HS-27A (cell line): Measurements from ENCODE around the gene COL5A2.

Source experiments
- DNase-seq: peaks from one replicate; pipeline ENCODE4 v3.0.0-alpha.2; 2012; ENCODE audit warnings: low read depth, missing footprints

COL5A2 gene

DNA sequence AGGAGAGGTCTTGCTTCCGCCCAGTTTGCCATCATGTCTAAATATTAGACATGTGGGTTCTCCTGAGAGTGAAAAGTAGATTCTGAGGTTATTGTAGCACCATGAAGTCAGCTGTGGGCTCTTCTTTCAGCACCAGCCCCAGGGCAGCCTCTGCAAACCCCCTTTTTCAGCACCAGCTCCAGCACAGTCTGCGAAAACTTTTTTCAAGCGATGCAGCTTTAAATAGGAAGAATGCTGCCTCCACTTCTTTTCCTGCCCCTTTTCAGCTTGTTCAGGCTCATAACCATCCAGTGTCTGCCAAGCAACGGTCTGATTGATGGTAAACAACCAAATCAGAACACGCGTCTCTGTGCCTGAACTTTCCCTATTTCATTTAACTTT is at the start of gene COL5A2:
COL5A2 (minus strand) TSS at position 192 of the 381 bp plus-strand sequence; CDS start at position 35, 157 bp downstream.
- peak; percentile 48 for DNase-seq

DNA sequence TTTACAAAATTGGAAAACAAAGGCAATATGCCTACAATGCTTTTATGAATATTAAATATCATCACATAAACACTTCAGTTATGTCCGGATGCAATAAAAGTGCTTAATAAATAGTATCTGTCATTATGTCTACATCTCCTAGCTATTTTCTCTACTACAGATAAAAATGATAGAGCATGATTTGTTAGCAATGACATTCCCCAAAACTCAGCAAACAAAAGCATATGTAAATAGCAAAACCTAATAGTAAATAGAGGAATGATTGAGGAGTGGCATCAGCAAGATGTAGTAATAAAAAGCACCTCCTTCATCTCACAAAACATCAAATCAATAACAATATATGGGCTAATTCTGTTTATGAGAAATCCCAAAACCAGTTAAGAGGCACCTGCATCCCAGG is 46.5 kb upstream of the COL5A2 start:
- DNase-seq: no peak

DNA sequence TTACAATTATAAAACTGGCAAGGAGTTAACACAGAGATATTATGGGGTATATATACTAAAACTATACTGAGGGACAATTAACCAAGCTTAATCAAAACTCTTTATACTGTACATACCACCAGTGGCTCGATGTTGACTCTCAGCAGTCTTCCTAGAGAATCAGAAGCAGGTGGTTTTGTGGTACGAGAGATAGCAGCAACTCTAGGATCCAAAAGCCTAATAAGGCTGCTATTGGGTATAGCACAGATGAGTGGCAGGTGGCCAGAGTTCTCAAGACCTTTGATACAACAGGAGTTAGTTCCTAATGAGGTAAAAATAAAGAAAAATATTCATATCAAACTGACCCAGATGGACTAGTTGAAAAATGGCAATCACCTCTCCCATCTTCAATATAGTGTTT is 45.5 kb upstream of the COL5A2 start:
- DNase-seq: no peak

DNA sequence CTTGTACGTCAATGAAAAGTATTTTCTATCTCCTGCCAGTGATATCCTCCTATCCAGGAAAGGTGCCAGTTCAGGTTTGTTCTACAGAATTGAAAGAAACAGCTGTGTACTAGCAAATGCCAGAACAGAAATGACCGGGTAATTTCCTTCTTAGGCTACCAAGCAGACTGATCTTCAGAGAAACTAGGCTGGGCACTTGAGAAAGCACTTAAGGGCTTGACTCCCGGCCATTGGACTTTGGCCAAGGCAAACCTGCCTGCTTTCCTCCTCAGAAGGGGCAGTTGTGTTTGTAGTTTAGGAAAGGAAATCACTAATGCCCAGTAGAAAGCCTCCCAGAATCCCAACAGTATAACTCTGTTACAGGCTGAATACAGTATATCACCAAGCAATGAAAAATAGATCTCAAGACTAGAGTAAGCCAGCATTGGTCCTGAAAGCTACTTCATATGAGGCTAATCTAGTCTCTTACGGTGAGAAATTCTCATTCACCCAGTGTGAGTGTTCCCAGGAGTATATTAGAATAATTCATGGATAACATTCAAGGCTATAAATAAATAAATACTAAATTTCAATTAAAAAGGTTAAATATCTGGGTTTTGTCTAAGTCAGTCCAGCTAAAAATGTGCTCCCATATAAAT is 43.0 kb upstream of the COL5A2 start:
- no peak for DNase-seq

DNA sequence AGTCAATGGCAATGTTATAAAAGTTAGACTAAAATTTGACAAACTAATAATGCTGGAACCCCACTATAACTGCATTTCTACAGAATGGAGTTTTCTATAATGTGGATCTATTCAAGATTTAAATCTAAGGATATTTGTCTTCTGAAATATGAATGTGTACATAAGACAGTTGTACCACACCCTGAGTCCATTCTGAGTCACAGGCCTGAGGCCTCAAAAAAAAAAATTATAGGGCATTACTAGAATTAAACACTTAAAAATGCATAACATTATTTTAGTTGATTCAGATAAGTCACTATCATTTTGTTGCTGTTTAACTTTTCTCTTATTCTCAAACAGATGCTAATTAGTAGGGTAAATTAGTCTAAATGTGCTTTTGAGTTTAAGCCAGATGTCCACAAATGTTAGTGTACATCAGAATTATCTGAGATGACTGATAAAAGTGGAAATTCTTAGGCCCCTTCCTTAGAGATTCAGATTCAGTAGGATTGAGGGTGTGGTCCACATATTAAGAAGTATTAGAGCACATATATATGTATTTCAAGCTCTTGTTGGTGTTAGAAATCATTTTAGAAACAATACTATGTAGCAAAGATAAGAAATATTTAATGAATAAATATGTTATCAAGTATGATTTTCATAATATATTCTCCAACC is 42.4 kb upstream of the COL5A2 start:
- no peak for DNase-seq

DNA sequence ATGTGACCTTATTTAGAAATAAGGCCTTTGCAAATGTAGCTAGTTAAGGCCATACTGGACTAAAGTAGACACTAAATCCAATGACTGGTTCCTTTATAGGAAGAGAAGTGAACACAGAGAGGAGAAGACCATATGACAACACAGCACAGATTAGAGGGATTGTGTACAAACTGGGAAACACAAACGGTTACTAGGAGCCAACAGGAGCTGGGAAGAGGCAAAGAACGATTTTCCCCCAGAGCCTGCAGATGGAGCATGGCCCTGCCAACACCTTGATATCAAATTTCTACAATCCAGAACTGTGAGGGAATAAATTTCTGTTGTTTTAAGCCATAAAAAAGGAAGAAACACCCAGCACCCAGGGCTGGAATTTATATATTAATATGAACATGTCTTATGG is 38.7 kb upstream of the COL5A2 start:
- no peak for DNase-seq

DNA sequence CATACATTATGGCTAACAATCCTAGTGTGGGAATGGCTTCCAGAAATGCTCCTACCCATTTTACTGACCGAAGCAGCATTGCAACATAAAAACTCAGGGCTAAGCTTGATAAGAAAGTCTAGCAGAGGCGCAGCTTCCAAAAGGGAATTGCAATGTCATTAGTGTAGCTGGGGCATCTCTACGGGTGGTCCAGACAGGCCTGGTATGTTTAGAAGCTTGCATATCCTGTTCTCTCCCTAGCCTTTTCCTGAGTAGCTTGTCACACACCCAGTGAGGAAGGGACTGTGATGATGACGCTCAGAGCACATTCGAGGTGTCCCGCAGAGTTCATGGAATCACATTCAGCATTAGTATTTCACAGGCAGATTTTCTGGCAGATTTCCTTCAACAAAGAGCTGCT is 38.0 kb upstream of the COL5A2 start:
- DNase-seq: no peak

DNA sequence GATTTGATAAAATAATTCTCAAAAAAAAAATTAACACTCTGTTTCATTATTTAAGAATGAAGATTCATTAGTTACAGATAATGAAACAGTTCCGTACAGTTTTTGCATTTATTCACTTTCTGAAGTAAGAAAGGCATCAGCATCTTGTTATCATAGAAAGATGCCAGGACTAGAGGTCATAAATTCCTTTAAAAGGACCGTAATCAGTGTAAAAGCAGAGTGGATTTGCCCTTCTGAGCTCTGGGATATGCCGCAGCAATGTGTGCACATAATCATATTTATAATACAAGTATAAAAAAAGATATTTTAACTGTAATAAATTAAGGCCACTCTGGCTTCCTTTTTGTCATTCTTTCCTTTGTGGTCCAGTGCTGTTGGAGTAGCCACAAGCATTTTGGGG is 37.5 kb upstream of the COL5A2 start:
- DNase-seq: no peak

DNA sequence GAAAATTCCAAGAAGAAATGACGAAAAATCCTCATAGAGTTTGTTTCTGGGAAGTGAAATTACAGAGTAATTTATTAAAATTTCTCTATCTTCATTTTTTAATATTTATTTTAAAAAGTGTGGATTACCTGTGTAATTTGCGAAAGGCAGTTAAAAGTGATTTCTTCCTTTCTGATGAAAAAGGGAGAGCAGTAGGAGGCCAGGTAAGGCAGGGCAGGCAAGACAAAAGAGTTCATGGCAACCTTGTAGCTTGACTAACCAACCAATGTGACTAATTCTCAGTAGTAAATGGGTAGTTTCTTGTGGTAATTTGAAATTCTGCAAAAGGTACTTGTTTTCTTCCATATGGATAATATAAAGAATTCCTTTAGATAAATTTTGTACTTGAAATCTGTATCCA is 34.9 kb upstream of the COL5A2 start:
- no peak for DNase-seq

DNA sequence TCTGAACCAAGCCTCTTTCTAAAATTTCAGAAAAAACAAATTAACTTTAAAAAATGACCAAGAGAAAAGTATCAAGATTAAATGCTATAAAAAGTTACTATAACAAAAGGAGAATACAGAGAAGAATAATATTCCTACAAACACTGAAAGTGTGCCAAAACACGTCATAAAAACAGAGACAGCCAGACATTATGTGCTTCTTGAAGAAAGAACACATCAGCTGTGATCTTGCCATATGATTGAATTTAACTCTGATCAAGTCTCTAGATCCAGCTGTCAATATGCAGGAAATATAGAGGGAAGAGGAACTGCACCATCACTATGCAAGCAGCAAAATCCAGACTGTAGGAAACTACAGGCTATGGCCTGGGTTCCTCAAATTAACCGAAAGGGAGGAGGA is 33.7 kb upstream of the COL5A2 start:
- no peak for DNase-seq

DNA sequence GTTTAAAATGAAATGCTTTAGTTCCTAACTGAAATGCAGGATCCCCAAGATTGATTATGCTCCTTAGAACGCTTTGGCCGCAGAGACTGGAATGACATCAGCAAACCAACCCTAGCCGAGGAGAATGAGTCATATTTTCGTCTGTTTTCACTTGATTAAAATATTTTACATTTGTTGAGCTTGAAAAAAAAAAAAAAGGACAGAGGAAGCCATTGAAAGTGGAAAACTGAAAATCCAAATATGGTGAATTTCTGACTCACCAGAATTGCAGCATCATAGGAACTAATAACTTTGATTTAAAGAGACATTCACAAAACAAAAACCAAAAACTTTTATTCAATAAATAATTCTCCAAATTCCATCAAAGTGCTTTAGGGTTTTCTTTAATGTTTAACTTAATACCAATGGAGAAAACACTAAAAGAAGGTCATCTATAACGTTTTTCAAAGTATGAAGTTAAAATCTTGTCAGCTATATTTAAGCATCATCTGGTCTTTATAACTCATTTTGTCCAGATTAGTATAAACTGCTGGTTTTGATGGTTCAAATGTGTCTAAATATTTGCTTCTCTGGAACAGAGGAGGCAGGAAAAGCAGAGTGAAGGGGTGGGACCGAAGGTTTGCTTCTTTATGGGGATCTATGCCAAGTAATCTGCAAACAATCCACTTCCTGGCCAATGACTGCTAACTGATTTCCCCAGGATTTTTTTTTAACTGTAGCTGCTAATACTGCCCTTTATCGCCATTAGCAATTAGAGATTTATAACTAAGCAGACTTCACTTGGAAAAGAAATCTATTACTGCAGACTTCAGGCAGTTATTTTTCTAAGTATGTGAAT is 30.9 kb upstream of the COL5A2 start:
- DNase-seq: peak; percentile 71

DNA sequence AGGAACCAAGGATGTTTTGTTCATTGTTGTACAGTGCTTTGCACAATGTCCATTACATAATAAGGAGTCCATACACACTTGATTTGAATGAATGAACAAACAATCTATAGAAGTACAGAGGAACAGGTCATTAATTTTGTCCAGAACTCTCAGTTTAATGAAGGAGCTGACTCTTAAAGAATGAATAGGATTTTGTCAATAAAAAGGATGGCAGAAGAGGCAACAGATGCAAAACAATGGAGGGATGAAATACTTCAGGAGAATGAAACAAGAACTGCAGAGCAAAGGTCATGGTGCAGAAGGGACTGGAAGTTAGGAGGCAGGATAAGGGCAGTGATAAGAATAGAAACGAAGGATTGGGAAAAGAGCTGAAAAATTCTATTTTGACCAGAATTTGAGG is 28.7 kb upstream of the COL5A2 start:
- DNase-seq: no peak

DNA sequence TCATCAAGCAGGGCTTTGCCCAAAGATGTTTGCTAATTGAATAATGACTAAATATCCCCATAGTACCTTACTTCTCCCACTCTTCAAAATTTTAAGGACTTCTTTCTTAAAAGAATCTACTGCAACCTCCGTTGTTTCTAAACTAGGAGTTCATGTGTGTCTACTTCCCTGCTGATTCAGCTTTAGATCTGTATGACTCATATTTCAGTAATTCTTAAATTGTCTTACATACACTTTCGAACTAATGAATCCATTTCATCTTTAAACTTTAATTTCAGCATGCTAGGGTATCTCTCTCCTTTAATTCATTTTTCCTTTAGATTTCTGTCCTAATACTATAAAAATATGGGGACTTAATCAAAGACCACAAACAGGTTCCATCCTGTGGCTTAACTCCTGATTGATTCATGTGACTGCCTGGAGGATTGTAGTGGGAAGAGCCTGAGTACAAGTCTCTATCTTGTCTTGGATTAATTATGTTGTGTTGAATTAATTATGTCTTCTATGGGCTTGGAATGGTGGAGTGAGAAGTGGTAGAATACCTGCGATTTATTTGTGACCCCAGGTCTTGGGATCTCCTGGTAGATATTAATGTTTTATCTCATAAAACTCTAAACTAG is 24.9 kb upstream of the COL5A2 start:
- no peak for DNase-seq

DNA sequence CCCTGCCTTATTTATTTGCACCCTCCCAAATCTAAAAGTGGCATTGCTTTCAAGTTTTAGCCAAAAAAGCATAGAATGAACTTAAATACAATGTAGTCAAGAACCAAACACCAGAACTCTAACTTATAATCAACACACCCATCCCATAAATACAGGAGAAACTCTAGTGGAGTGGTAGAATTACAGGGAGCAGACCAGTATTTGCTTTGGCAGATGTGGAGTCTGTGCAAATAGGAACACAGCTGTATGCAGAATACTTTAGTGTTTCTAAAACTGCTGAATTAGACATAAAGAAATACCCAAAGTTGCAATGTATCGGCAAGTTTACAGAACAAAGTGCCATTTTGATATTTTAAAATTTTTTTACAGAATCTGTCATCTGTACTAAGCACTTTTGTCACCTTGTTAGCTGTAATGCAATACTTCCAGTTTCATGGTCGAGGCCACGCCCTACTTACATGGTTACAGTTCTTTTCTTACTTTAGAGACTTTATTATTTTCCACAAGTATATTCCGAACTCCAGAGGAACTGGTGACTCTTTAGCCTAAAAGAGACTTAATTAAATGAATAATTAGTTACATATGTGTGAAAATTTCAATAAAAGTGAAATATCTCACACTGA is 23.7 kb upstream of the COL5A2 start:
- DNase-seq: no peak

DNA sequence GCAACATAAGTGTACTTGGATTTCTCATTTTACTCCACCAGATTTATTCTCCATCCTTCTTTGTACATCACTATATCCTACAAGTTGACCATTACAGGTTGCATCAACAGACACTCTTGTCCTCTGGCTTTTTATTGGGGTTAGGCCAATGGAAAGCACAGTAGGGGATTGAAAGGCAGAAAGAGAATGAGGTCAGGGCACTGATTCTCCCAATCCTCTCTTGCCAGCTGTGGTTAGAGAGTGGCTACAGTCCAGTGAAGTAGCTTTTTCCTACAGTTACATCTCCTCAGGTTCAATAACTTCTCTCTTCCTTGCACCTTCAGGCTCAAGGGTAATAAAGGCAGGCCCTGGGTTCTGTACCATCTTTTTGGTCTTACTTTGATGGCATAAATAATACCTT is 20.2 kb upstream of the COL5A2 start:
- no peak for DNase-seq

DNA sequence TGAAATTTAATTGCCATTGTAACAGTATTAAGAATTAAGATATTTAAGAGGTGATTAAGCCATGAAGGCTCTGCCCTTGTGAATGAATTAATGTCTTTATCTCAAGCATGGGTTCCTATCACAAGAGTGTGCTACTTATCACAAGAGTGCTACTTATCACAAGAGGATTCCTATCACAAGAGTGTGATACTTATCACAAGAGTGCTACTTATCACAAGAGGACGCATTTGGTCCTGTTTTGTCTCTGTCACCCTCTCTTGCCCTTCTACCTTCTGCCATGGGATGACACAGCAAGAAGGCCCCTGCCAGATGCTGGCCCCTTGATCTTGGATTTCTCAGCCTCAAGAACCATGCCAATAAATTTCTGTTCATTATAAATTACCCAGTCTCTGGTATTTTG is 13.2 kb upstream of the COL5A2 start:
- DNase-seq: no peak

DNA sequence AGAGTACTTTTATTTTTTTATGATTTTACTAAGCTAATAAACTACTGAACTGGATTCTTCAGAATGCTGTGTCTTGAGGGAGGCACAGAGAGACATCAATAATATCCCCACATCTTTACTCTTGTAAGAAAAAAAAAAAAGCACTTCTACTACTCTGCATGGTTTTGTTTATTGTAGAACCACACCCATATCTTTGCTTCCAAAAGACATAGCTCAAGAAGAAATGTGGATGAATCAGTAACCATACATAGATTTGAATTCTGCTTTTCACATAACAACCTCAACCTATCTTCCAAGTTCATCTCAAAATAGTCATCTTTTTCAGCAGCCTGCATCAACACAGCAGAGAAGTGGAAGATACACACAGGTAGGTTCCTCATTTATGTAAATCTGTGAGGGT is 12.2 kb upstream of the COL5A2 start:
- DNase-seq: no peak

DNA sequence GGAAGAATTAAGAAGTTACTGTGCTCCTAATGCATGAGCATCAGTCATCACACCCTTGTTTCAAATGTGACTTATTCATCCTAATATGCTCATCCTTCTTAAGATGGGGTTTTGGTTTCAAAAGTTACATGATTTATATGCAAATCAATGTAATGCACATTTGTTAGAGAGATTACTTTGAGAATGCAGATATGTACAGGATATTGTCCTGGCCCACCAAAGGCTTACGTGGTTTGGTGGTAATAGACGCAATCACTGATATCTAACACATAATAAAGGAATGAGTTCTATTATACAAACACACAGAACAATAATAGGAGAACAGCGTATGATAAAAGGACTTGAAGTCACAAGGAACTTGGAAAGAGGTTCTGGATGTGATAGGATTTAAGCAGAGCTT is 11.1 kb upstream of the COL5A2 start:
- no peak for DNase-seq

DNA sequence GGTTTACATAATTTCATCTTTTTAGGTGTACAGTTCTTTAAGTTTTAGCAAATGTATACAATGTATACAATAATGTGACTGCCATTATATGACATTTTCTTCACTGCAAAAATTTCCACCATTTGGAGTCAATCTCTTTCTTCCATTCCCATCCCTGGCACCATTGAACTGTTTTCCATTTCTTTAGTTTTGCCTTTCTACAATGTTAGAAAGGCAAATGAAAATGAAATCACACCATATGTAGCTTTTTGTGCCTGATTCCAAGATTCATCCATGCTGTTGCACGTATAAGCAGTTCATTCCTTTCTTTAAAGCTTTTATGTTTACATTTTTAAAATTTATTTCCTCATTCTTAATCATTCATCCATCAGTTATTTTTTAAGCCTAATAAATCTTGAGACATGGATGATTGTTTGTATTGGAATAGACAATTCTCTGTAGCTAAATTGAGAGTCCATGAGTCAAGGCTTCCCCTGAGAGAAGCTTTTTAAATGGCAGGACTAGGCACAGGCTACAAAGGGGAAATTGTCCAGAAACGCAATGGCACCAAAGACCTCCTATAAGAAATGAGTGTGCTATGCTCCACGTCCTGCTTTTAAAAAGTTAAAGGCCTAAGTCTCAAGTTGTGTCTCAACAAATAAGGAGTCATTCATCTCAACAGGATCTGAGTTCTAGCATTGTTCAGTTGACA is 8.7 kb upstream of the COL5A2 start:
- no peak for DNase-seq

DNA sequence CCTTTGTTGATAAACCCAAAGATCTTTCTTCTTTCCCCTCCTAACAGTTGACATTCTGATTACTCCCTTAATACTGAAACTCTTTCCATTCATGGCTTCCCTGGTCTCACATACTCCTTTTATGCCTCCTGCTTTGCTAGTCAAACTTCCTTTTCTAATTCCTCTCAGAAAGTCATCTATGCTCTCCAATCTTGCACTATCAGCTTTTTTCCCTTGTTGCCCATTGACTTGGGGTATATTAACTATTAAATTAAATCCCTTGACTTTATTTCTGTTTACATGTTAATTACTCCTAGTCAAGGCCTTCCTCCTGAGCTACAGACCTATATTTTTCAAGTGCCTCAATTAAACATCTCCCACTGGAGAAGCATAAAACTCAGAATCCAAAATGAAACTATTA is 3.6 kb upstream of the COL5A2 start:
- no peak for DNase-seq

DNA sequence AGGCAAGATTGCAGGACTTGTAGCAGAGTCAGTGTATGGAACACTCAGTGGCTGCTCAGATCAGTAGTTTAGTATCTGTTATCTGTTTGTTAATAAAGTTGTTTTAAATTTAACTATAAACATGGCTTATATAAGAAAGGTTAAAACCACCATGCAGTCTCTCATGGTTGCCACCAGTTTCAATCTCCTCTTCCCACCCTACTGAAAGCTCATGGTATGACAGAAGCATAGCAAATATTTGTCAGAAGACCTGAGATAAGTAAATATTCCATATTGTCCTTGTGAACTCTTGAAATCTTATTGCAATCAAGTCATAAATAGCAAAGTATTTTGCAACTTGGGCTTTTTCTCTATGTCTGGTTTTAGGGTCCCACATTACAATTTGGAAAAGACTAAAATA is 2.1 kb upstream of the COL5A2 start:
- no peak for DNase-seq
